Mononuclear cell (primary cell): ENCODE results near the gene OR6C6. TPM values are rescaled to one million over a fixed set of nuclear protein-coding genes. Genes with fewer than 3 reads are reported as not detected.
"Not testable (repeated sequence)": the region's sequence is repeated elsewhere in the genome, so short reads cannot be mapped to it uniquely, and the experiment has no call there.

Experiments used
- H3K27me3 ChIP-seq: 2 replicates; pipeline ENCODE4 v1.6.0; 2011; ENCODE audit warnings: low read length, control low read depth; ENCODE audit not compliant: insufficient read depth
- H3K4me1 ChIP-seq: 2 replicates; pipeline ENCODE4 v1.5.1; 2011; ENCODE audit warnings: mild to moderate bottlenecking, low read length, control low read depth; ENCODE audit not compliant: insufficient read depth
- H3K4me3 ChIP-seq: 2 replicates; pipeline ENCODE4 v1.5.1; 2011; ENCODE audit warnings: mild to moderate bottlenecking, low read length, moderate library complexity
- H3K9me3 ChIP-seq: 2 replicates; pipeline ENCODE4 v1.5.1; 2011; ENCODE audit warnings: low read depth, mild to moderate bottlenecking, control low read depth, low read length
- total RNA-seq: library from RNA; depleted of rRNA; stranded (reverse); fragments of >200 nt; gene quantifications from one replicate; pipeline ENCODE4 v1.2.3, GENCODE V29; 2012

OR6C6 gene
- not detected for total RNA-seq

GRCh38 chr12:55296469-55296868 lies at the start of gene OR6C6:
Gene OR6C6, minus strand, starts transcription at chr12:55296569. Its CDS starts 1,337 bp downstream, at chr12:55295232.
- peaks cover 12% of the 10 kb centered on the region for H3K27me3 ChIP-seq
- no peaks in the 10 kb centered on the region for H3K4me1 ChIP-seq
- H3K9me3 ChIP-seq: no peaks in the 10 kb centered on the region
- H3K4me3 ChIP-seq: no peak within 1 kb of the TSS

GRCh38 chr12:55336002-55336401 lies 39.6 kb upstream of the OR6C6 start:
- H3K4me1 ChIP-seq: no peaks in the 10 kb centered on the region
- H3K9me3 ChIP-seq: no peaks in the 10 kb centered on the region
- H3K4me3 ChIP-seq: no peak overlapping the region

GRCh38 chr12:55330446-55330845 lies 34.1 kb upstream of the OR6C6 start, which contains the start of gene OR6C3:
Gene OR6C3, plus strand, starts transcription at chr12:55330746. Its CDS starts 955 bp downstream, at chr12:55331701.
- H3K27me3 ChIP-seq: peaks cover 4% of the 10 kb centered on the region
- no peak within 1 kb of the TSS for H3K4me3 ChIP-seq
- no peaks in the 10 kb centered on the region for H3K4me1 ChIP-seq
- no peaks in the 10 kb centered on the region for H3K9me3 ChIP-seq

More at GRCh38 chr12:55336002-55336401, 39.6 kb upstream of the OR6C6 start:
- no peaks in the 10 kb centered on the region for H3K27me3 ChIP-seq

GRCh38 chr12:55325801-55326200 lies 29.4 kb upstream of the OR6C6 start:
- not testable (repeated sequence) for H3K4me3 ChIP-seq, H3K4me1 ChIP-seq, H3K27me3 ChIP-seq, H3K9me3 ChIP-seq

DNA sequence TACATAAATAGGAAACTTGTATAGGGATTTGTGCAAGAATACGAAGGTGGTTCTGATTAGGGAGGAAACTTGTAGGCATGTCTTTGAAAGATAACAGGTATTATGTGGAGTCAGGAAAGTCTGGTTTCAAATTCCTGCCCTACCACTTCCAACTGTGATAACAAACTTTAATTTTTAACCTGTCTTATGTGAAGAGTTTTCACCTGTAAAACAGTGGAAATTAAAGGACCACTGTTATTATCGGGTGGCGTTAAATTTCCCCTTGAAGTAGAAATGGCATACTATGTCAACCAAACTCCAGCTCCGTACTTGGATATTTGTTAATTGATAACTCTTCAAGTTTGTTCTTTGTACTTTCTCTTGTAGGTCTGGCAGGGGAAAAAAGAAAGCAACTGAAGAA lies 23.8 kb upstream of the OR6C6 start:
- Histone ChIP-seq H3K9me3 (no peaks in the 10 kb centered on the region), H3K4me3 (no peak overlapping the region), H3K4me1 (no peaks in the 10 kb centered on the region), H3K27me3 (peaks cover 11% of the 10 kb centered on the region)

DNA sequence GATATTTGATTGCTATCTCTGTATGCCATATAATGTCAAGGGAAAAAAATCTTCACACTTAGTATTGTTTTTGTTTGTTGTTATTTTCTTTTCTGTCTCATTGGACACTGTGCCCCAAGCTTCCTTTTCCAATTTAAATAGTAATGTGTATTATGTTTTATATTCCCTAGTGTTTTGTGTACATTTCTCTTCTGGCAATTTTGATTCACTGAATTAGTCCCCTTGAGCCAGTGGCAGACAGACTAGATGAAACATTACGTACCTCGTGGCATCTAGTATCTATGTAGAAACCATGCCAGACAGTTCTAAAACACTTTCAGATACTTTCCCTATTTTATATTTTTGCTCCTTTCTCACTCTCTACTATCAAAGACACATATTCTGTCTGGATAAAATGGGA lies 17.7 kb upstream of the OR6C6 start, which contains the start of gene OR6C1:
TSS of gene OR6C1 (plus strand) at position 301 of the 400 bp plus-strand sequence. CDS start 6,257 bp downstream, outside the sequence.
- no peaks in the 10 kb centered on the region for H3K4me1 ChIP-seq
- H3K27me3 ChIP-seq: peaks cover 8% of the 10 kb centered on the region
- H3K4me3 ChIP-seq: no peak within 1 kb of the TSS
- no peaks in the 10 kb centered on the region for H3K9me3 ChIP-seq

DNA sequence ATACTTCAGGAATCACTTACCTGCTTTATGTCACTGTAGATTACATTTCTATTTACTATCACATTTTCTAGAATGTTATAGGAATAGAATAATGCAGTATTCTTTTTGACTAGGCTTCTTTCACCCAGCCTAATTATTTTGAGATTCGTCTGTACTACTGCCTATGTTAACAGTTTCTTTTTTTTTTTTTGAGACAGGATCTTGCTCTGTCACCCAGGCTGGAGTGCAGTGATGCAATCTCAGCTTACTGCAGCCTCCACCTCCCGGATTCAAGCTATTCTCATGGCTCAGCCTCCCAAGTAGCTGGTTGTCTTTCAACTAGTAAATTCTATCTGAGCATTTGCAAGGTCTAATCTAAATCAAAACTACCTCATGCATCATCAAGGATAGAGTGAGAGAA lies 6.4 kb downstream of the OR6C6 start:
- Histone ChIP-seq H3K4me3 (no peak overlapping the region), H3K27me3 (peaks cover 14% of the 10 kb centered on the region), H3K9me3 (no peaks in the 10 kb centered on the region), H3K4me1 (no peaks in the 10 kb centered on the region)

GRCh38 chr12:55280991-55281390 lies 15.4 kb downstream of the OR6C6 start:
- no peak overlapping the region for H3K4me3 ChIP-seq
- H3K9me3 ChIP-seq: no peaks in the 10 kb centered on the region
- no peaks in the 10 kb centered on the region for H3K4me1 ChIP-seq
- H3K27me3 ChIP-seq: peaks cover 33% of the 10 kb centered on the region

DNA sequence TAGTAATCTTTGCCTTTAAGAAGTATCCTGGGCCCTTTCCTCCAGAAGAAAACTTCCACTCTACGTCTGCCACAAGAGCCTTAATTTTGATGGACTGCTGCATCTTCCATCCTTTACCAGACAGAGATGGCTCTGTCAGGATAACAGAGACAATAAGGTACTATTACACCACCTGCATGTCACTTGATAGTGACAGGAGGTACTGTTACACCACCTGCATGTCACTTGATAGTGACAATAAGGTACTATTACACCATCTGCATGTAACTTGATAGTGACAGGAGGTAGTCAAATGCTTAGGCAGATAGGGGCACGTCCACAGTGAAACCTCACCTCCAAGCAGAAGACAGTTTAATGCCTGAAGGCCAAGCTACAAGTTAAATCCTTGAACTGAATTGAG lies 38.1 kb downstream of the OR6C6 start:
- no peaks in the 10 kb centered on the region for H3K9me3 ChIP-seq
- no peaks in the 10 kb centered on the region for H3K4me1 ChIP-seq
- H3K27me3 ChIP-seq: peaks cover 6% of the 10 kb centered on the region
- no peak overlapping the region for H3K4me3 ChIP-seq

DNA sequence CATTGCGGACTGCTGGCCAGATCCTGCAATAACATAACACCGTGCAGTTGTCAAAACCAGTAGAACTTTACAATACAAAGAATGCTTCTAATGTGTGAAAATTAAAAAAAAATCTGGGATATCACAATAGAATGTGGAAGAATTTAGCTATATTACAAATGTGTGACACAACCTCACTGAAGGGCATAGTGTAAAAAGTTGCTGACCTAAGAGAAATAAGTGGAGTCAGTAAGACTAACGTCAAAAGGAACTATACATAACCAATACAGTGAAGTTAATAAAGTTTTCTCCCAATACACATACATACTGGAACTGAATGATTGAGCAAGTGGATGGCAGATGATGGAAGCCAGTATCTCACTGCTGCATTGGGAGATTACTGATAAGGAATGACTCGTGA lies 39.5 kb downstream of the OR6C6 start:
- H3K9me3 ChIP-seq: no peaks in the 10 kb centered on the region
- H3K27me3 ChIP-seq: peaks cover 3% of the 10 kb centered on the region
- no peaks in the 10 kb centered on the region for H3K4me1 ChIP-seq
- no peak overlapping the region for H3K4me3 ChIP-seq

- peaks cover 12% of the 10 kb centered on the region for H3K27me3 ChIP-seq
- H3K9me3 ChIP-seq: no peaks in the 10 kb centered on the region
- no peaks in the 10 kb centered on the region for H3K4me1 ChIP-seq
- H3K4me3 ChIP-seq: no peak overlapping the region
These were observed 43.1 kb downstream of the OR6C6 start for GRCh38 chr12:55253281-55253680.

DNA sequence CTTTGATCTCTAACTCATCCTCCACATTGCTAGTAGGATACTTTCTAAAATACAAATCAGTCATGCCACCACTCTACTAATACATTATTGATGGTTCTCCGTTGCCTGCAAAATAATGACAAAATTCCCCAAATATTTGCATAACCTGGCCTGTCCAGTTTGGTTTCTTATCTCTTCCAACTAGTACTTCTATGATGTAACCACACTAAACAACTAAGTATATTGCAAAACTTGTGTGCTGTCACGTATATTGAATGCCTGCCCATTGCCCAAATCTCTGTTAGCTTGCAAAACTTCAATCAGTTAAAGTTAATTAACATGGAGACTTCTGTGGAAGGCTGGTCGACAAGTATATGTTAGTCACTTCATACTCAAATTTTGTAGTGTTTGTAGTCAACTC lies 45.4 kb downstream of the OR6C6 start:
- H3K4me3 ChIP-seq: no peak overlapping the region
- H3K9me3 ChIP-seq: no peaks in the 10 kb centered on the region
- H3K4me1 ChIP-seq: no peaks in the 10 kb centered on the region
- peaks cover 25% of the 10 kb centered on the region for H3K27me3 ChIP-seq

DNA sequence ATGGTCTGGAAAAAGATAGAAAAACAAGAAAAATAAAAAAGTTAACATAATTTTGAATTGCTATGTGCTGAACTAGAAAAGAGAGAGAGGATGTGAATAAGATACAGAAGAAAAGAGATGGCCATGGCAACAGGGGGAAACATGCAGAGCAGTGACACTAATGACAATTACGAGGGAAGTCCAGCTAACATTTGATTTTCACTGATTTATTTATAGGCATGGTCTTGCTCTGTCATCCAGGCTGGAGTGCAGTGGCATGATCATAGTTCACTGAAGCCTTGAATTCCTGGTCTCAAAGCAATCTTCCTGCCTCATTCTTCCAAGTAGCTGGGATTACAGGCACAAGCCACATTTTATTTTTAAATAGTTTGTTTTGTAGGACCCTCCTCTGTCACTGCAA lies 50.2 kb downstream of the OR6C6 start:
- H3K9me3 ChIP-seq: no peaks in the 10 kb centered on the region

DNA sequence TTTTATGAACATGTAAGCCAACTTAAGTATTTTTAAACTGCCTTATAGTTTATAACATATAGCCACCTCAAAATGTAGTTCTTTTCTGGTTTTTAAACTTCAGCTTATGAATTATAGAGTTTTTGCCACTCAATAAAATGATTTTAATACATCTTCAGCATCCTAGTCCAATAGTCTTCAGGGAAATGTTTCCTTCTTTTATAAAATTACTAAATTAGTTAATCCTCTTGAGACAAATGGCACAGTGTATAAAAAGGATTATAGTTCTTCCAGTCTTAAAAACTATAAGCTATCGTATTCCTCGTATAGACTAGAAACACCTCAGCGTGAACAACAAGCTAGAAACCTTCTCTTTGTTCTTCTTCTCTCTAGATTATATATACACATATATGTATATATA lies 52.1 kb downstream of the OR6C6 start, which contains the start of gene OR6C74:
TSS of gene OR6C74 (plus strand) at position 301 of the 400 bp plus-strand sequence. CDS start 2,679 bp downstream, outside the sequence.
- Histone ChIP-seq H3K9me3 (no peaks in the 10 kb centered on the region), H3K4me1 (no peaks in the 10 kb centered on the region), H3K27me3 (peaks cover 13% of the 10 kb centered on the region), H3K4me3 (no peak within 1 kb of the TSS)

More for the DNA sequence above, 50.2 kb downstream of the OR6C6 start:
- Histone ChIP-seq H3K27me3 (peaks cover 21% of the 10 kb centered on the region), H3K4me3 (no peak overlapping the region), H3K4me1 (no peaks in the 10 kb centered on the region)
